ENCODE measurements around the gene CRACR2B. TPM values are rescaled to one million over a fixed set of nuclear protein-coding genes. Genes with fewer than 3 reads are reported as not detected.
A peak's percentile ranks its signal among the peaks of the same experiment; 100 is the strongest.

Gene CRACR2B
- total RNA-seq, 1 experiment from 2014 or later, result 132 TPM

DNA sequence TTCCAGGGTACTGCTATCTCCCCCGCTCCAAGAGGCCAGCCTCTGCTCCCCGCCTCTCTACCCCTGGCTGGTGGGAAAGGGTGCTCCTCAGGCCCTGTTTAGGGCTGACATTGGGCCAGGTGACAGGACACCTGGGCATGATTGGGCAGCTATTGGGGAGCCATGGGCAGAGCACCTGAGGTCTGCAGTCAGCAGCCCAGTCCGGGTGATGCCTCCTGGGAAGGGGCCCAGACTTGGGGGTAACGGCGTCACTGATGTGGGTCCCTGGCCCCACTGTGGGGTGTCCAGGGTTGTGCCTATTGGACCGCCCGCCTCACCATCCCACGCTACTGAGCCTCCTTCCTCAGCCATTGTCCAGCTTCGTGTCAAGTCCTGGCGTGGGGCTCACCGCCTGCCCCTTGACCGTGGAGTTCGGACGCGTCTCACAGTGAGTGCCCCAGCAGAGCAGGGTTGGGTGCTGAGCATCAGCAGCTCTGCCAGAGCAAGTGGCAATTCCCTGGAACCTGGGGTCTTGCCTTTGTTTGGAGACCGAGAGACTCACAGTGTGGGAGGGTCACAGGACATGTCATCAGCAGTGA lies 47.7 kb upstream of the CRACR2B start:
- intact Hi-C loops (cut with micrococcal nuclease; ENCODE audit: unreplicated experiment) (no loop called here), in situ Hi-C loops (cut with HindIII; ENCODE audit: low pct_unique_long_range_greater_than_20kb, low sequenced_read_pairs) (no loop called here)
- CTCF ChIA-PET, result no interaction called here

GRCh38 chr11:782264-783174 lies 45.2 kb upstream of the CRACR2B start:
- intact Hi-C loops (cut with micrococcal nuclease; ENCODE audit: unreplicated experiment) (no loop called here), in situ Hi-C loops (cut with HindIII; ENCODE audit: low pct_unique_long_range_greater_than_20kb, low sequenced_read_pairs) (no loop called here)
- TF ChIP-seq SIN3A (IDR thresholded peaks at IDR 0.05; ENCODE audit: borderline replicate concordance, insufficient read depth, low read depth, low read length) (no peak), TCF7L2 (IDR thresholded peaks at IDR 0.05; ENCODE audit: low read depth, low read length) (no peak)
- H3K27me3 ChIP-seq (ENCODE audit: control insufficient read depth, insufficient read depth, low read length), result no peaks in the 10 kb centered on the region
- ChIA-PET POLR2A (interaction anchor here (0.5 kb wide), 1 partner anchor 28 kb away, joined by 4 read pairs; no protein-coding TSS in a partner anchor), CTCF (no interaction called here)
- ATAC-seq, result no peak
- peaks cover 2% of the 10 kb centered on the region; the same call in 1 of the 2 replicates for H3K36me3 ChIP-seq (ENCODE audit: control insufficient read depth, insufficient read depth, low read length)
- no peak overlapping the region for H3K27ac ChIP-seq (ENCODE audit: low read length)
- peaks cover 17% of the 10 kb centered on the region for H3K4me1 ChIP-seq (ENCODE audit: control insufficient read depth, insufficient read depth, low read length)
- no peak for DNase-seq (ENCODE audit: low read depth, low spot score)
- H3K9me3 ChIP-seq (ENCODE audit: control insufficient read depth, insufficient read depth, low read depth, low read length), result no peaks in the 10 kb centered on the region
- no peak overlapping the region for H3K4me3 ChIP-seq (ENCODE audit: low read depth in 2 of 2, low read length in 2 of 2)
- BruUV-seq (replicated peaks), result no TSS peak

More for the DNA sequence above, 47.7 kb upstream of the CRACR2B start:
- H3K4me1 ChIP-seq (ENCODE audit: control insufficient read depth, insufficient read depth, low read length), result peaks cover 24% of the 10 kb centered on the region
- H3K9me3 ChIP-seq (ENCODE audit: control insufficient read depth, insufficient read depth, low read depth, low read length), result no peaks in the 10 kb centered on the region
- peaks cover 2% of the 10 kb centered on the region; the same call in 1 of the 2 replicates for H3K36me3 ChIP-seq (ENCODE audit: control insufficient read depth, insufficient read depth, low read length)
- BruUV-seq (replicated peaks), result no TSS peak
- POLR2A ChIA-PET, result no interaction called here
- H3K27ac ChIP-seq (ENCODE audit: low read length), result 0 out of 2 replicates have a peak overlapping the region, but pooled peaks have one; percentile 8
- no peak for ATAC-seq
- H3K4me3 ChIP-seq (ENCODE audit: low read depth in 2 of 2, low read length in 2 of 2), result no peak overlapping the region
- TF ChIP-seq TCF7L2 (IDR thresholded peaks at IDR 0.05; ENCODE audit: low read depth, low read length) (no peak), SIN3A (IDR thresholded peaks at IDR 0.05; ENCODE audit: borderline replicate concordance, insufficient read depth, low read depth, low read length) (no peak), POLR2AphosphoS5 (IDR thresholded peaks at IDR 0.05; ENCODE audit: low read depth, low read length) (no peak)
- TF ChIP-seq, protein P1, sequence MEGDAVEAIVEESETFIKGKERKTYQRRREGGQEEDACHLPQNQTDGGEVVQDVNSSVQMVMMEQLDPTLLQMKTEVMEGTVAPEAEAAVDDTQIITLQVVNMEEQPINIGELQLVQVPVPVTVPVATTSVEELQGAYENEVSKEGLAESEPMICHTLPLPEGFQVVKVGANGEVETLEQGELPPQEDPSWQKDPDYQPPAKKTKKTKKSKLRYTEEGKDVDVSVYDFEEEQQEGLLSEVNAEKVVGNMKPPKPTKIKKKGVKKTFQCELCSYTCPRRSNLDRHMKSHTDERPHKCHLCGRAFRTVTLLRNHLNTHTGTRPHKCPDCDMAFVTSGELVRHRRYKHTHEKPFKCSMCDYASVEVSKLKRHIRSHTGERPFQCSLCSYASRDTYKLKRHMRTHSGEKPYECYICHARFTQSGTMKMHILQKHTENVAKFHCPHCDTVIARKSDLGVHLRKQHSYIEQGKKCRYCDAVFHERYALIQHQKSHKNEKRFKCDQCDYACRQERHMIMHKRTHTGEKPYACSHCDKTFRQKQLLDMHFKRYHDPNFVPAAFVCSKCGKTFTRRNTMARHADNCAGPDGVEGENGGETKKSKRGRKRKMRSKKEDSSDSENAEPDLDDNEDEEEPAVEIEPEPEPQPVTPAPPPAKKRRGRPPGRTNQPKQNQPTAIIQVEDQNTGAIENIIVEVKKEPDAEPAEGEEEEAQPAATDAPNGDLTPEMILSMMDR (IDR thresholded peaks at IDR 0.05), result no peak
- TF ChIP-seq, protein P2, sequence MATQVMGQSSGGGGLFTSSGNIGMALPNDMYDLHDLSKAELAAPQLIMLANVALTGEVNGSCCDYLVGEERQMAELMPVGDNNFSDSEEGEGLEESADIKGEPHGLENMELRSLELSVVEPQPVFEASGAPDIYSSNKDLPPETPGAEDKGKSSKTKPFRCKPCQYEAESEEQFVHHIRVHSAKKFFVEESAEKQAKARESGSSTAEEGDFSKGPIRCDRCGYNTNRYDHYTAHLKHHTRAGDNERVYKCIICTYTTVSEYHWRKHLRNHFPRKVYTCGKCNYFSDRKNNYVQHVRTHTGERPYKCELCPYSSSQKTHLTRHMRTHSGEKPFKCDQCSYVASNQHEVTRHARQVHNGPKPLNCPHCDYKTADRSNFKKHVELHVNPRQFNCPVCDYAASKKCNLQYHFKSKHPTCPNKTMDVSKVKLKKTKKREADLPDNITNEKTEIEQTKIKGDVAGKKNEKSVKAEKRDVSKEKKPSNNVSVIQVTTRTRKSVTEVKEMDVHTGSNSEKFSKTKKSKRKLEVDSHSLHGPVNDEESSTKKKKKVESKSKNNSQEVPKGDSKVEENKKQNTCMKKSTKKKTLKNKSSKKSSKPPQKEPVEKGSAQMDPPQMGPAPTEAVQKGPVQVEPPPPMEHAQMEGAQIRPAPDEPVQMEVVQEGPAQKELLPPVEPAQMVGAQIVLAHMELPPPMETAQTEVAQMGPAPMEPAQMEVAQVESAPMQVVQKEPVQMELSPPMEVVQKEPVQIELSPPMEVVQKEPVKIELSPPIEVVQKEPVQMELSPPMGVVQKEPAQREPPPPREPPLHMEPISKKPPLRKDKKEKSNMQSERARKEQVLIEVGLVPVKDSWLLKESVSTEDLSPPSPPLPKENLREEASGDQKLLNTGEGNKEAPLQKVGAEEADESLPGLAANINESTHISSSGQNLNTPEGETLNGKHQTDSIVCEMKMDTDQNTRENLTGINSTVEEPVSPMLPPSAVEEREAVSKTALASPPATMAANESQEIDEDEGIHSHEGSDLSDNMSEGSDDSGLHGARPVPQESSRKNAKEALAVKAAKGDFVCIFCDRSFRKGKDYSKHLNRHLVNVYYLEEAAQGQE (IDR thresholded peaks at IDR 0.05; ENCODE audit: insufficient read depth in 1 of 2, low read depth in 2 of 2, low read length in 1 of 2), result no peak
- no peaks in the 10 kb centered on the region for H3K27me3 ChIP-seq (ENCODE audit: control insufficient read depth, insufficient read depth, low read length)
- no peak for DNase-seq (ENCODE audit: low read depth, low spot score)

Measured in Panc1 (cell line).